ENCODE results near the gene PARVB. TPM values are rescaled to one million over a fixed set of nuclear protein-coding genes. Genes with fewer than 3 reads are reported as not detected.

PARVB gene
- total and polyA plus RNA-seq, 9 donors = 12.3 to 62.9 (median 39.1) TPM

DNA sequence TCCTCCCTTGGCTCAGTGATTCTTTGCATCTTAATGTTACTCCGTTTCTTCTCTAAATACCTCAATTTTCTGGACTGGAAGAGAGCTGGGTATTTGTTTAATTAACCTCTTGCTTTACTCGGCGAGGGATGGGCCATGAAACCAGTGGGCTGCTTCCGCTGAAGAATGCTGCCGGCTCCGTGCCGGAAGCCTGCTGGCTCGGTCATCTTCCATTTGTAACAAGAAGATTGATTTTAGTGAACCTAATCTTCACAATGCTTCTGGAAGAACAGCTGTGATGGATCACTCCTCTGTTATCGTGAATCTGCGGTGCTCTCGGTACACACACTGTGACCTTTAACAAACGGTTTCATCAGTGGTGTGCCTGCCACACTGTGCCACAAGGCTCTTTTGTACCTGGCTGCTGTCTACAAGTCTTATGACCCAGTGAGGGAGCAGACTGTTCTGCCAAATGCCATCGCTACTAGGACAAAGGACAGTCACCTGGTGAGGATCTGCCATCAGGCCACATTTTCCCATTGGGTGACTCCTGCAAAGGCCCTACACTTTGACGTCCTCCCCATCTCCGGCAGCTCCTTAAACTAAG, 25.3 kb upstream of the PARVB start:
- 28 to 44% (median 41%) methylated on average over 15 of the region's 15 CpGs for WGBS, 3 donors
- no peaks in the 10 kb centered on the region for H3K36me3 ChIP-seq
- H3K27me3 ChIP-seq = no peaks in the 10 kb centered on the region
- TF ChIP-seq, protein P1, sequence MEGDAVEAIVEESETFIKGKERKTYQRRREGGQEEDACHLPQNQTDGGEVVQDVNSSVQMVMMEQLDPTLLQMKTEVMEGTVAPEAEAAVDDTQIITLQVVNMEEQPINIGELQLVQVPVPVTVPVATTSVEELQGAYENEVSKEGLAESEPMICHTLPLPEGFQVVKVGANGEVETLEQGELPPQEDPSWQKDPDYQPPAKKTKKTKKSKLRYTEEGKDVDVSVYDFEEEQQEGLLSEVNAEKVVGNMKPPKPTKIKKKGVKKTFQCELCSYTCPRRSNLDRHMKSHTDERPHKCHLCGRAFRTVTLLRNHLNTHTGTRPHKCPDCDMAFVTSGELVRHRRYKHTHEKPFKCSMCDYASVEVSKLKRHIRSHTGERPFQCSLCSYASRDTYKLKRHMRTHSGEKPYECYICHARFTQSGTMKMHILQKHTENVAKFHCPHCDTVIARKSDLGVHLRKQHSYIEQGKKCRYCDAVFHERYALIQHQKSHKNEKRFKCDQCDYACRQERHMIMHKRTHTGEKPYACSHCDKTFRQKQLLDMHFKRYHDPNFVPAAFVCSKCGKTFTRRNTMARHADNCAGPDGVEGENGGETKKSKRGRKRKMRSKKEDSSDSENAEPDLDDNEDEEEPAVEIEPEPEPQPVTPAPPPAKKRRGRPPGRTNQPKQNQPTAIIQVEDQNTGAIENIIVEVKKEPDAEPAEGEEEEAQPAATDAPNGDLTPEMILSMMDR (IDR thresholded peaks at IDR 0.05) = no peak
- TF ChIP-seq EP300 (IDR thresholded peaks at IDR 0.05) (no peak), POLR2A (IDR thresholded peaks at IDR 0.05) (no peak)
- H3K9me3 ChIP-seq = no peaks in the 10 kb centered on the region
- no peak overlapping the region for H3K4me3 ChIP-seq
- DNase-seq = peak in 1 of 5 donors; percentile 33
- peaks cover 21% of the 10 kb centered on the region for H3K4me1 ChIP-seq (ENCODE audit: insufficient read depth)
- H3K27ac ChIP-seq = no peak overlapping the region
- intact Hi-C loops (cut with DNase I) = loop anchor here in 1 of 4 donors (5.0 kb wide), 1 partner anchor 79 kb away; no protein-coding TSS in a partner anchor

DNA sequence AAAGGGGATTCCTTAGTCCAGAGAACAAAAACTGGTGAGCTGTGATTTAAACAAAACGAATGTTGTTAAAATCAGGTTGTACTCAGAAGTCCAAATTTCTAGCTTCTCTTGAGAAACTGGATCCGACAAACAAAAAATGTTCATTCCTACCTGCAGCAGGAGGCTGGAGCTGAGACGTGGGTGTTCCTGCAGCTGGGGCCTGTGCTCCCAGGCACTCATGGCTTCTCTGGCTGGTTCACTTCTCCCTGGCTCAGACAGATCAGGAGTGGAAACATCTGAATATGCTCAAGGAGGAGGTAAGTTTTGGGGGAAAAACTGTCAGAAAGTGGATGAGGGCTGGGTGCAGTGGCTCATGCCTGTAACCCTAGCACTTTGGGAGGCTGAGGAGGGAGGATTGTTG, 24.7 kb upstream of the PARVB start:
- 84 to 89% (median 88%) methylated on average over 3 of the region's 3 CpGs for WGBS, 3 donors
- Histone ChIP-seq H3K36me3 (no peaks in the 10 kb centered on the region), H3K9me3 (no peaks in the 10 kb centered on the region), H3K27ac (no peak overlapping the region), H3K4me1 (ENCODE audit: insufficient read depth) (peaks cover 21% of the 10 kb centered on the region), H3K4me3 (no peak overlapping the region), H3K27me3 (no peaks in the 10 kb centered on the region)
- TF ChIP-seq, protein P1 (IDR thresholded peaks at IDR 0.05) = no peak
- no peak for TF ChIP-seq EP300 (IDR thresholded peaks at IDR 0.05)
- no peak for TF ChIP-seq POLR2A (IDR thresholded peaks at IDR 0.05)
- intact Hi-C loops (cut with DNase I) = loop anchor here in 1 of 4 donors (5.0 kb wide), 1 partner anchor 78 kb away; no protein-coding TSS in a partner anchor
- DNase-seq = no peak

DNA sequence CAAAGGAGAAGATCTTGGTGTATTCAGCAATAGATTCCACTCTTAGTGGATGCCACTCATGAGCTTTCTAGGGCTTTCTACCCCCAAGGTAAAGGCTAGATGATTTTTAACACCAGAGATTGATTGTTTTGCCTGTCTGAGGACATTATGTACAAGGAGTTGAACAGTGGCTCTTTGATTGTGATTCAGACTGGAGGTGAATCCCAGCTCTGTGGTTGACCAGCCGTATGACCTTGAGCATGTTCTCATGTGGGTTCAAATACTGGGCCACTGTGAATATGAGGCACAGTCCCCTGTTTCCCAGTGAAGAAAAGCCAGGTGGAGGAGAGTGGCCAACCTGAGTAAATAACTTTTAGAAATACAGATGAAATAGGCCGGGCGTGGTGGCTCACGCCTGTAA, 24.0 kb upstream of the PARVB start:
- Histone ChIP-seq H3K27ac (no peak overlapping the region), H3K4me1 (ENCODE audit: insufficient read depth) (peaks cover 21% of the 10 kb centered on the region), H3K27me3 (no peaks in the 10 kb centered on the region), H3K4me3 (no peak overlapping the region), H3K36me3 (no peaks in the 10 kb centered on the region), H3K9me3 (no peaks in the 10 kb centered on the region)
- TF ChIP-seq, protein P1 (IDR thresholded peaks at IDR 0.05) = no peak
- TF ChIP-seq EP300 (IDR thresholded peaks at IDR 0.05) (no peak), POLR2A (IDR thresholded peaks at IDR 0.05) (no peak)
- 95 to 98% (median 98%) methylated on average over 4 of the region's 4 CpGs for WGBS, 3 donors
- intact Hi-C loops (cut with DNase I) = loop anchor here in 1 of 4 donors (5.0 kb wide), 1 partner anchor 77 kb away; no protein-coding TSS in a partner anchor
- DNase-seq = no peak

DNA sequence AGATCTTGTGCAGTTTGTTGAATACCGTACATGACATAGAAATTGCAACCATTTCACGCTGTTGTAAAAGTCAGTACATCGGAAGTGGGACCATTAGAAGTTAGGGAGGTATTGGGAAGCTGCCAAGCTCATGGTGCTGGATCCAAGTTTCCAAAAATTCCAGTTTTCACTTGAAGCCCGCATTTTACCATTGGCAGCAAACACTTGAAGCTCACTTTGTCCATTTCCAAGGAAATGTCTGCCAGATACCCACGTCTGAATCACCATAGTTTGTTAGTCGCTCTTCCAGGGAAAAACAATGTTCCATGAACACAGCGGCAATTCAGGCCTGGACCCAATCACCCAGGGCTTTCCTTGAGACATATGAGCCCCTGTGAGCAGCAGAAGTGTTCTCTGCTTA, 22.6 kb upstream of the PARVB start:
- no peaks in the 10 kb centered on the region for H3K27me3 ChIP-seq
- no peak overlapping the region for H3K27ac ChIP-seq
- intact Hi-C loops (cut with DNase I) = loop anchor here in 1 of 4 donors (5.0 kb wide), 1 partner anchor 76 kb away; no protein-coding TSS in a partner anchor
- H3K4me3 ChIP-seq = no peak overlapping the region
- DNase-seq = no peak
- WGBS, 3 donors = 63 to 68% (median 64%) methylated on average over 7 of the region's 7 CpGs
- H3K9me3 ChIP-seq = no peaks in the 10 kb centered on the region
- peaks cover 21% of the 10 kb centered on the region for H3K4me1 ChIP-seq (ENCODE audit: insufficient read depth)
- H3K36me3 ChIP-seq = no peaks in the 10 kb centered on the region
- TF ChIP-seq POLR2A (IDR thresholded peaks at IDR 0.05) = no peak
- TF ChIP-seq, protein P1 (IDR thresholded peaks at IDR 0.05) = no peak
- TF ChIP-seq EP300 (IDR thresholded peaks at IDR 0.05) = no peak
